ENCODE results near the gene NOS1AP. TPM values are rescaled to one million over a fixed set of nuclear protein-coding genes. Genes with fewer than 3 reads are reported as not detected.
A peak's percentile ranks its signal among the peaks of the same experiment; 100 is the strongest.
"Not testable (repeated sequence)": the region's sequence is repeated elsewhere in the genome, so short reads cannot be mapped to it uniquely, and the experiment has no call there.

The NOS1AP gene
- total and polyA plus RNA-seq, 8 donors: 0.25 to 13.8 (median 6.2) TPM

GRCh38 chr1:162347281-162347680 is 277.8 kb downstream of the NOS1AP start:
- intact Hi-C loops (cut with DNase I; ENCODE audit: low total_unique reads): no loop called here
- Histone ChIP-seq H3K27ac (no peak overlapping the region), H3K9me3 (no peaks in the 10 kb centered on the region), H3K4me3 (no peak overlapping the region), H3K4me1 (peaks cover 0 to 10% (median 4%) of the 10 kb centered on the region in 4 donors), H3K36me3 (peaks cover 0 to 10% (median 7%) of the 10 kb centered on the region in 4 donors), H3K27me3 (no peaks in the 10 kb centered on the region)
- TF ChIP-seq, protein P1, sequence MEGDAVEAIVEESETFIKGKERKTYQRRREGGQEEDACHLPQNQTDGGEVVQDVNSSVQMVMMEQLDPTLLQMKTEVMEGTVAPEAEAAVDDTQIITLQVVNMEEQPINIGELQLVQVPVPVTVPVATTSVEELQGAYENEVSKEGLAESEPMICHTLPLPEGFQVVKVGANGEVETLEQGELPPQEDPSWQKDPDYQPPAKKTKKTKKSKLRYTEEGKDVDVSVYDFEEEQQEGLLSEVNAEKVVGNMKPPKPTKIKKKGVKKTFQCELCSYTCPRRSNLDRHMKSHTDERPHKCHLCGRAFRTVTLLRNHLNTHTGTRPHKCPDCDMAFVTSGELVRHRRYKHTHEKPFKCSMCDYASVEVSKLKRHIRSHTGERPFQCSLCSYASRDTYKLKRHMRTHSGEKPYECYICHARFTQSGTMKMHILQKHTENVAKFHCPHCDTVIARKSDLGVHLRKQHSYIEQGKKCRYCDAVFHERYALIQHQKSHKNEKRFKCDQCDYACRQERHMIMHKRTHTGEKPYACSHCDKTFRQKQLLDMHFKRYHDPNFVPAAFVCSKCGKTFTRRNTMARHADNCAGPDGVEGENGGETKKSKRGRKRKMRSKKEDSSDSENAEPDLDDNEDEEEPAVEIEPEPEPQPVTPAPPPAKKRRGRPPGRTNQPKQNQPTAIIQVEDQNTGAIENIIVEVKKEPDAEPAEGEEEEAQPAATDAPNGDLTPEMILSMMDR (IDR thresholded peaks at IDR 0.05): no peak
- TF ChIP-seq POLR2AphosphoS5 (IDR thresholded peaks at IDR 0.05) (peak in 2 of 3 donors; percentile 47 to 53), EP300 (IDR thresholded peaks at IDR 0.05) (no peak), POLR2A (IDR thresholded peaks at IDR 0.05) (no peak)
- WGBS, 5 donors: 19 to 48% (median 36%) methylated on average over 3 of the region's 3 CpGs
- peak; percentile 32 to 43 for DNase-seq

GRCh38 chr1:162349635-162350330 is 280.3 kb downstream of the NOS1AP start:
- DNase-seq: peak in 1 of 2 donors; percentile 34
- WGBS, 5 donors: 60 to 71% (median 65%) methylated on average over 11 of the region's 11 CpGs
- Histone ChIP-seq H3K4me3 (no peak overlapping the region), H3K9me3 (no peaks in the 10 kb centered on the region), H3K4me1 (peaks cover 0 to 17% (median 4%) of the 10 kb centered on the region in 4 donors), H3K27ac (no peak overlapping the region), H3K36me3 (peaks cover 0 to 8% (median under 1%) of the 10 kb centered on the region in 4 donors), H3K27me3 (no peaks in the 10 kb centered on the region)
- intact Hi-C loops (cut with DNase I; ENCODE audit: low total_unique reads): no loop called here
- no peak for TF ChIP-seq POLR2AphosphoS5 (IDR thresholded peaks at IDR 0.05)
- TF ChIP-seq, protein P1 (IDR thresholded peaks at IDR 0.05): no peak
- TF ChIP-seq POLR2A (IDR thresholded peaks at IDR 0.05): no peak
- TF ChIP-seq EP300 (IDR thresholded peaks at IDR 0.05): no peak

DNA sequence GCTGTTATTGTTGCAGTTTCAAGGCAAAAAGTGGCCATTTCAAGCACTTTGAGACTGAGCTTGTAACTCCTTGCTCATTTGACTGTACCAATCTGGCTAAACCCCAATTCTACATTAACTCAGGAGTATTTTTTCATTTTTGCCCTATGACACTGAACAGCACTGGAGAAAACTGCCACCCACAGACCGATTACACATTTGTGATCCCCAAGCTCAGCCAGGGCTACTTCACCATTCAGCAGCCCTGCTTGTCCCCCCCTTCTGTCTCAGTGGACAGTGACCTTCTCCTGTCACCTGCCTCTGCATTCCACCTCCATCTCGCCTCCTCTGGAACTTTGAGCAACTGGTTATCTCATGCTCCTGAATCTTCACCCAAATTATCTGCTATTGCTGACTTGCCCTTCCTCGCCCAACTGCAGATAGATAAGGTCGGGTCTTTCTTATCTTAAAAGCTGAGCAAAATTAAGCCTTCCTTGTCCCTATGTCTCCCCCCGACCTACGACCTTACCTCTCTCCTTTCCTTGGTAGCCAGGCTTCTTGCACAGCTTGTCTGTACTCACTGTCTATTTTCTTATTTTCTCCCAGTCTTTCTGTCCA is 281.9 kb downstream of the NOS1AP start:
- H3K4me3 ChIP-seq: no peak overlapping the region
- intact Hi-C loops (cut with DNase I; ENCODE audit: low total_unique reads): no loop called here
- H3K4me1 ChIP-seq: peaks cover 0 to 17% (median 4%) of the 10 kb centered on the region in 4 donors
- H3K27me3 ChIP-seq: no peaks in the 10 kb centered on the region
- TF ChIP-seq POLR2A (IDR thresholded peaks at IDR 0.05) (no peak), EP300 (IDR thresholded peaks at IDR 0.05) (no peak), POLR2AphosphoS5 (IDR thresholded peaks at IDR 0.05) (no peak)
- TF ChIP-seq, protein P1 (IDR thresholded peaks at IDR 0.05): no peak
- H3K27ac ChIP-seq: no peak overlapping the region
- peaks cover 4 to 19% (median 12%) of the 10 kb centered on the region in 4 donors for H3K36me3 ChIP-seq
- 78 to 85% (median 82%) methylated on average over 6 of the region's 6 CpGs for WGBS, 5 donors
- no peaks in the 10 kb centered on the region for H3K9me3 ChIP-seq
- DNase-seq: no peak

DNA sequence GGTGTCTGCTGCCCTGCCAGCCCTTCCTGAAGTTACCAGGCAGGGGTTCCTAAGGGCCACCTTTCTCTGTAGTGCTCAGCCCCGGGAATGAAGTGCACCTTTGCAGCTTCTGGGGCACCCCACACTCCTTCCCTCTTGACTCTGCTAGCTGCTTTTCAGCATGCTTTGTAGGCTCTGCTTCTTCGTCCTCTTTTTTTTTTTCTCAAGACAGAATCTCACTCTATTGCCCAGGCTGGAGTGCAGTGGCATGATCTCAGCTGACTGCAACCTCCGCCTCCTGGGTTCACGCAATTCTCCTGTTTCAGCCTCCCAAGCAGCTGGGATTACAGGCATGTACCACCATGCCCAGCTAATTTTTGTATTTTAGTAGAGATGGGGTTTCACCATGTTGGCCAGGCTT is 282.4 kb downstream of the NOS1AP start:
- peaks cover 4 to 24% (median 18%) of the 10 kb centered on the region in 4 donors for H3K36me3 ChIP-seq
- H3K9me3 ChIP-seq; H3K4me3 ChIP-seq; DNase-seq; H3K27ac ChIP-seq; H3K27me3 ChIP-seq; intact Hi-C loops (cut with DNase I; ENCODE audit: low total_unique reads): not testable (repeated sequence)
- 67 to 93% (median 89%) methylated on average over 3 to 4 of the region's 4 CpGs for WGBS, 5 donors
- peaks cover 0 to 16% (median 4%) of the 10 kb centered on the region in 4 donors for H3K4me1 ChIP-seq

Data from stomach (tissue), 9 donors.